AG09319 (cell line): Measurements from ENCODE around the gene TSPAN32.
"Not testable (repeated sequence)": the region's sequence is repeated elsewhere in the genome, so short reads cannot be mapped to it uniquely, and the experiment has no call there.

Source experiments
- DNase-seq: peaks from one replicate; pipeline ENCODE4 v3.0.0-alpha.2; 2010; ENCODE audit warnings: low read depth; ENCODE audit errors: extremely low read depth
- CTCF ChIP-seq: IDR thresholded peaks from 2 replicates; pipeline ENCODE4 v1.5.1; 2011; ENCODE audit warnings: low read depth, mild to moderate bottlenecking, inconsistent platforms, low read length, moderate library complexity

Gene TSPAN32

GRCh38 chr11:2331404-2331803, 29.6 kb downstream of the TSPAN32 start:
- DNase-seq, result no peak
- no peak for TF ChIP-seq CTCF

- not testable (repeated sequence) for DNase-seq
These were observed 30.8 kb downstream of the TSPAN32 start for GRCh38 chr11:2332569-2332968.

GRCh38 chr11:2333486-2334205, 31.8 kb downstream of the TSPAN32 start:
- DNase-seq, result not testable (repeated sequence)

GRCh38 chr11:2335286-2335685, 33.5 kb downstream of the TSPAN32 start:
- not testable (repeated sequence) for DNase-seq

GRCh38 chr11:2338760-2339159, 36.9 kb downstream of the TSPAN32 start:
- DNase-seq, result not testable (repeated sequence)

GRCh38 chr11:2342557-2342956, 40.7 kb downstream of the TSPAN32 start:
- no peak for DNase-seq
- no peak for TF ChIP-seq CTCF

- no peak for TF ChIP-seq CTCF
- no peak for DNase-seq
These were observed 41.2 kb downstream of the TSPAN32 start for GRCh38 chr11:2342981-2343380.

- TF ChIP-seq CTCF, result no peak
- DNase-seq, result no peak
These were observed 41.7 kb downstream of the TSPAN32 start for GRCh38 chr11:2343502-2343901.

GRCh38 chr11:2345050-2345449, 43.2 kb downstream of the TSPAN32 start:
- no peak for DNase-seq
- no peak for TF ChIP-seq CTCF

- DNase-seq, result no peak
- no peak for TF ChIP-seq CTCF
These were observed 44.2 kb downstream of the TSPAN32 start for GRCh38 chr11:2346014-2346413.
